Stimulated activated CD4-positive, alpha-beta T cell treated with anti-CD3 and anti-CD28 coated beads, Interleukin-1b, Interleukin-23, amount 100 ng/mL, for 1 hour (primary cell): ENCODE measurements around the gene ENKUR.

Source experiments
- DNase-seq, 2 donors: peaks; one replicate each; pipeline ENCODE4 v3.0.0-alpha.2; 2020; ENCODE audit warnings: low read depth in 2 of 2

The ENKUR gene

DNA sequence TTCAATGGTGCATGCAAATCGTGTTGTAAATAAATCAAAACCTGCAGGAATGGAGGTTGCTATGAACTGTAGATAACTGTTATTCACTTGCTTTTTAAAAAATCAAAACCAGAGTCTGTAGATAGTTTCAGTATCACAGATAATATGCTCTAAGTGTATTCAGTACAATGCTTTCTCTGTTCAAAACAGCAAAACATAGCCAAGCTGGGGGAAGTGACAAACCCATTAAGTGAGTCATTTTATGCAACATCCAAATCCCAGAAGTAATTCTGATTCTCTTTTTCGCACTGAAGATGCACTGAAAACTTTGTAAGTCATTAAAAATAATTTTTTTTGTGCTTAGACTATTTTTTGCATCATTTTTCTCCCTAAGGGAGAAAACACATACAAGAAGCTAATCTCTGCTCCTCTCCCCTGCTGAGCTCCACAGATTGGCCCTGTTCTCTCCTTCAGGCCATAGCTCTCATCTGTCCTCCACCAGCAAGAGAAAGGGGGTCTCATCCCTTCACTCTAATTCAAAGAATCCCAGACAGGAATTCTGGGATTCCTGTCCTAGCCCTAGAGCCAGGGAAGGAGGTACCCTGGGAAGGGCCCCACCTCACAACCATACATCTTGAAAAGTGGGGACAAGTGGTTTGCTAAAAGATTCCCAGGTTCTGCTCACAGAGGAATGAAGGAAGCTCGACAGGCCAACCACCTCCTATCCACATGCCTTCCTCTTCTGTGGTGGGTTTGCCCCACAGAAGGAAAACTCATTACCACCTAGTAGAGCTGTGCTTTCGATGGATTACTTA, 68.5 kb downstream of the ENKUR start:
- no peak for DNase-seq

GRCh38 chr10:24944512-24945255, 71.3 kb downstream of the ENKUR start:
- DNase-seq = no peak

DNA sequence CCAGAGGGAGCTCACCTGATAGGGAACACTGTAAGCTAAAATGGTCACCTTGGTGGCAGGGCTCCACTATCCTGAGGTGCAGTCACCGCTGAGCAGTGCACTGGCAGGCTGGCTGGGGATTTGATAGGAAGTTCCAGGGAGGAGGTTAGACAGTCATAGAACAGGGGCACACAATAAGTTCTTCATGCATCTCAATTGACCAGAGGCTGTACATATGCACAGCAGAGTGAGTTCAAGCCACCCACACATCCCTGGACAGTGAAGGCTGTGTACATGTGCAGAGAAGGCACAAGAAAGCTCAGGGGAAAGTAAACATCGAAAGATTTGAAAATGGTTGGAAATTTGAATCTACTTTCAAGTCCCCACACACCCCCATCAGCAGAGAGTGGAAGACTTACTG, 77.4 kb downstream of the ENKUR start:
- no peak for DNase-seq

- no peak for DNase-seq
Observed at GRCh38 chr10:24938076-24938475, 77.9 kb downstream of the ENKUR start.

DNA sequence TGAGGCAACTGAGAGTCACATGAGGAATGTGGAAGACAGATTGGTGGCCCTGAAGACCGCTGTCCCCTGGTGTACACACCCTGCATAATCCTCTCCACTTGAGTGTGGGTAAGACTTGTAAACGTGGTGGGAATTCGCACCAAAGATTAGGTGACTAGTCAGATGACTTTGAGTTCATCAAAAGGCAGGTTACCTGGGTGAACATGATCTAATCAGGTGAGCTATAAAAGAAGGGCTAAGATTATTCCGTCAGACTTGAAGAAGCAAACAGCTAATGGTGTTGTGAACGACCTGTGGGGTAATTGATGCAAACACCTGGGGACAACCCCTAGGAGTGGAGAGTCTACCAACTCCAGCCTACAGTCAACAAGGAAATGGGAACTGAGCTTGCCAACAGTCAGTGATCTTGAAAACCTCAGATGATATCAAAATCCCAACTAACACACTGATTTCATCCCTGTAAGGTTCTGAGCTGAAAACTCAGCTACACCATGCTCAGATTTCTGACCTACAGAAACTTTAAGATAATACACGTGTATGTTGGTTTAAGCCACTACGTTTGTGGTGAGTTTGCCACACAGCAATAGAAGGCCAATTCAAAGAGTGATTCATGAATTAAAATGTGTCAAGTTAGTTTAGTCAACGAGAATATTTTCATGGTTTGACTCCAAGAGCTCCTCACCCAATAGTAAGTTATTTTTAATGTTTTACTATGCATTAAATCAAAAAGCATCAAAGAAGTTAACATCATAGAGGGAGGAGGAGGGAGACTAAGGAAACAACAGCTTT, 80.3 kb downstream of the ENKUR start:
- no peak for DNase-seq
